Activated T-helper 17 cell treated with anti-CD3 and anti-CD28 coated beads, Interleukin-2, amount 50 U/mL, for 72 hours (primary cell): Measurements from ENCODE around the gene STARD9. TPM values are rescaled to one million over a fixed set of nuclear protein-coding genes. Genes with fewer than 3 reads are reported as not detected.
"Not testable (repeated sequence)": the region's sequence is repeated elsewhere in the genome, so short reads cannot be mapped to it uniquely, and the experiment has no call there.

Source experiments
- ATAC-seq: fragments of 150-1000 bp; cut with Tn5 transposase; replicated peaks from 2 replicates; pipeline ENCODE4 v1.10.0; 2021; ENCODE audit warnings: mild to moderate bottlenecking, moderate library complexity
- H3K27ac Mint-ChIP-seq: one replicate; pipeline ENCODE4 v1.8.0; 2022; ENCODE audit warnings: mixed read lengths
- H3K27me3 Mint-ChIP-seq: one replicate; pipeline ENCODE4 v1.8.0; 2022; ENCODE audit warnings: mixed read lengths
- H3K36me3 Mint-ChIP-seq: one replicate; pipeline ENCODE4 v1.8.0; 2022; ENCODE audit warnings: low read depth, mild to moderate bottlenecking, mixed read lengths
- H3K4me1 Mint-ChIP-seq: one replicate; pipeline ENCODE4 v1.8.0; 2022; ENCODE audit warnings: mixed read lengths
- H3K4me3 Mint-ChIP-seq: one replicate; pipeline ENCODE4 v1.8.0; 2022; ENCODE audit warnings: mild to moderate bottlenecking, mixed read lengths
- H3K9me3 Mint-ChIP-seq: one replicate; pipeline ENCODE4 v1.8.0; 2022; ENCODE audit warnings: mixed read lengths
- total RNA-seq, 2 donors: library from RNA; stranded (reverse); gene quantifications; one replicate each; pipeline ENCODE4 v1.2.3, GENCODE V29; 2022

STARD9 gene
- total RNA-seq, 2 donors from 2014 or later, result 9.5 to 10.9 TPM

DNA sequence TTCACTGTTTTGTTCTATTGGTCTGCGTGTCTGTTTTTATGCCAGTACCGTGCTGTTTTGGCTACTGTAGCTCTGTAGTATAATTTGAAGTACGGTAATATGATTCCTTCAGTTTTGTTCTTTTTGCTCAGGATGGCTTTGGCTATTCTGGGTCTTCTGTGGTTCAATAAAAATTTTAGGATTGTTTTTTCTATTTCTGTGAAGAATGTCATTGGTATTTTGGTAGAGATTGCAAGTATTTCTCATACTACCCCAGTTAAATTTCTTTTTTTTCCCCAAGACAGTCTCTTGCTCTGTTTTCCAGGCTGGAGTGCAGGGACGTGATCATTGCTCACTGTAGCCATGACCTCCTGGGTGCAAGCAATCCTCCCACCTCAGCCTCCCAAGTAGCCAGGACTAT, 53.4 kb downstream of the STARD9 start:
- Mint-ChIP-seq H3K4me3 (no peak overlapping the region), H3K27me3 (no peaks in the 10 kb centered on the region), H3K9me3 (no peaks in the 10 kb centered on the region), H3K36me3 (no peaks in the 10 kb centered on the region), H3K27ac (no peak overlapping the region), H3K4me1 (no peaks in the 10 kb centered on the region)
- no peak for ATAC-seq

DNA sequence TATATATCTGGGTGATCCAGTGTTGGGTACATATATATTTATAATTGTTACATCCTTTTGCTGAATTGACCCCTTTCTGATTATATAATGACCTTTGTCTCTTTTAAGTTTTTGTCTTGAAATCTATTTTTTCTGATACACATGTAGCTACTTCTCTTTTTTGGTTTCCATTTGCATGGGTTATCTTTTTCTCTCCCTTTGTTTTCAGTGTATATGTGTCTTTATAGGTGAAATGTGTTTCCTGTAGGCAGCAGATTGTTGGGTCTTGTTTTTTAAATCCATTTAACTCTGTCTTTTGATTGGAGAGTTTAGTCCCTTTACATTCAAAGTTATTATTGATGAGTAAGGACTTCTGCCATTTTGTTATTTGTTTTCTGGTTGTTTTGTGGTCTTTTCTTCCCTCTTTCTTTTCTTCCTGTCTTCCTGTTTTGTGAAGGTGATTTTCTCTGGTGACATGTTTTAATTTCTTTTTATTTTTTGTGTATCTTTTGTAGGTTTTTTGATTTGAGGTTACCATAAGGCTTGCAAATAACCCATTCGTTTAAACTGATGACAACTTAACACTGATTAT, 56.8 kb downstream of the STARD9 start:
- no peak overlapping the region for H3K4me3 Mint-ChIP-seq
- no peaks in the 10 kb centered on the region for H3K36me3 Mint-ChIP-seq
- no peaks in the 10 kb centered on the region for H3K27me3 Mint-ChIP-seq
- H3K27ac Mint-ChIP-seq, result no peak overlapping the region
- H3K9me3 Mint-ChIP-seq, result no peaks in the 10 kb centered on the region
- no peak for ATAC-seq
- no peaks in the 10 kb centered on the region for H3K4me1 Mint-ChIP-seq

DNA sequence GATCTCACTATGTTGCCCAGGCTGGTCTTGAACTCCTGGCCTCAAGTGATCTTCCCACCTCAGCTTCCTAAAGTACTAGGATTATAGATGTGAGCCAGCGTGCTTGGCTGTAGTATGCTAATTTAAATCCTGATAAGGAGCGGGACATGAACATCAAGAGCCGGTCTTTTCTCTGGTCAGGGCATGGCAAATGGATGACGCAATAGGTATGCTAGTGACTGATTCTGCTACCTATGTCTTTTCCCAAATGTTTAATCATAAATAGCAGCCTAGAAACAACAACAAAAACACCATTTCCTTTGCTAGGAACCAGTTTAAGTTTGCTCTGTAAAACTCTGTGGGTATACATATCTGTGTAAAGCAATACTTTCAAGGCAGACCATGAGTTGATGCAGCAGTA, 64.7 kb downstream of the STARD9 start:
- H3K4me3 Mint-ChIP-seq, result no peak overlapping the region
- peaks cover 15% of the 10 kb centered on the region for H3K36me3 Mint-ChIP-seq
- H3K27me3 Mint-ChIP-seq, result no peaks in the 10 kb centered on the region
- ATAC-seq, result no peak
- no peak overlapping the region for H3K27ac Mint-ChIP-seq
- H3K4me1 Mint-ChIP-seq, result no peaks in the 10 kb centered on the region
- no peaks in the 10 kb centered on the region for H3K9me3 Mint-ChIP-seq

DNA sequence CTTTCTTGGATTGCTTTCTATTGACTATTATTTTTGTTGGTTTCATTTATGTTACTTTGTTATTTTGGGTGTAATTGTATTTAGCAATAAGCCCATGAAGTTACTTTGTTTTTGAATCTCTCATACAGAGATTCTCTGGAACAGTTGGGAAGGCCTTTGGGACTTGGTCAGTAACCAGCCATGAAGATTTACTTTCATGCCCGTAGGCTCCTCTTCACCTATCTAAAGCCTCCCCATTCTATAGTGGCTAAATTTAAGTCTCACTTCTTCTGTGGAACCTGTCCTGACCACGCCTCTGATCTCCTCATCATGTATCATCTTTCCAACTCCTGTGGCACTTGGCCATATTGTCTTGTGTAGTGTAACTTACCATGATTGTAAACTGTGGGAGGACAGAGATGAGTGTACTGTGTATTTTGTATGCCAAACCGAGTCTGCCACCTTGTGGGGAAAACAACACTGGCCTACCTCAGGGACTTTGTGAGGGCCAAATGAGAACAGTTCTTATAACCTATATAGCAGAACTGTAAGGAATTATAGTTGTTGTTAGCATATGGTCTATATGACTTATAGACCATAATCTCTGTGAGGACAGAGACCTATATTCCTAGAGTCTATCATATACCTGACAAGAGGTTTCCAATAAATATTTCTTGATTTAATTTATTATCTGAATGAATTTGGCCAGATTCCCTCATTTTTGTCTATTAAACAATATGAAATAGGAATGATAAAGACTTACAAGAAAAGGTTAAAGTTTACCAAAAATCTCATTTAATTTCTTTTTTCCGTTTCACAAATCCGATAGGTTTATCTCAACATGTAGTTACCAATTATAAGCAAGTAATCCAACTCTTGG, 75.0 kb downstream of the STARD9 start:
- ATAC-seq, result peak; percentile 100
- H3K9me3 Mint-ChIP-seq, result no peaks in the 10 kb centered on the region
- H3K27me3 Mint-ChIP-seq, result no peaks in the 10 kb centered on the region
- H3K27ac Mint-ChIP-seq, result no peak overlapping the region
- H3K4me3 Mint-ChIP-seq, result no peak overlapping the region
- no peaks in the 10 kb centered on the region for H3K36me3 Mint-ChIP-seq
- peaks cover 4% of the 10 kb centered on the region for H3K4me1 Mint-ChIP-seq

DNA sequence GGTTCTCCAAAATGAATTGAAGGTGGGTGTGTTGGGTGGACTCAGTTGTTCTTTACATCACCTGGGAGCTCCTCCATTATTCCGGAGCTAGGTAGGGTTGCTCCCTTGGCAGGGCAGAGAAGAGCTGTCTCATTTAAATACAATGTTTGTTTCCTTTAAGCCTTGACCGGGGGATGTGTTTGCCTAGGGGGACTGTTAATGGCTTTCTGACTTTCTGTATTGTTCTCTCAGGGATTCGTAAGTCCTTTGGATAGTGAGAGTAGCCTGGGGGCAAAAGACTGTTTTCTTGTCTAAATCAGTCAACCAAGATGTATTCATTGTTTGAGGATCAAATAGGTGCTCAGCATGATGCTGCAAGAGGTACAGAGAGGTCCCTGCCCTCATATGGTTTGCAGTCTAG, 90.4 kb downstream of the STARD9 start:
- no peaks in the 10 kb centered on the region for H3K4me1 Mint-ChIP-seq
- H3K9me3 Mint-ChIP-seq, result no peaks in the 10 kb centered on the region
- no peak overlapping the region for H3K4me3 Mint-ChIP-seq
- peaks cover 14% of the 10 kb centered on the region for H3K36me3 Mint-ChIP-seq
- ATAC-seq, result no peak
- H3K27ac Mint-ChIP-seq, result no peak overlapping the region
- no peaks in the 10 kb centered on the region for H3K27me3 Mint-ChIP-seq

DNA sequence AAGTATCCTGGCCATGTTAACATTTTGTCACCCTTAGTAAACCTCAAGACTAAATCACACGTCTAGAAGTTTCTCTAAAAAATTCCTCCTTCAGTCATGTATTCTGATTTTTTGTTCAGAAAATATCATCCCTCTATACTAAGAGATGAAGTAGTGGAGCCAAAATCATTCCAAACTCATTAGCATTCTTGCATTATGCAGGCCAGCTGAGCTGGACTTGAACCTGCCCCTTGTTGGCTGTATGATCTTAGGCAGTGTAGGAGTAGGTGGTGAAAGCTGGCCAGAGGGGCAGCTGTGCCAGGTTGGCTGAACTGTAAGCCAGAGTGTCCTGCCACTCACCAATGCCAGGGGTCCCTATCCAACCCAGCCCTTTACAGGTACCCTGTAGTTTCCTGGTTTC, 92.4 kb downstream of the STARD9 start:
- no peak for ATAC-seq
- no peaks in the 10 kb centered on the region for H3K4me1 Mint-ChIP-seq
- H3K9me3 Mint-ChIP-seq, result no peaks in the 10 kb centered on the region
- H3K36me3 Mint-ChIP-seq, result peaks cover 14% of the 10 kb centered on the region
- H3K27me3 Mint-ChIP-seq, result no peaks in the 10 kb centered on the region
- H3K4me3 Mint-ChIP-seq, result no peak overlapping the region
- no peak overlapping the region for H3K27ac Mint-ChIP-seq

DNA sequence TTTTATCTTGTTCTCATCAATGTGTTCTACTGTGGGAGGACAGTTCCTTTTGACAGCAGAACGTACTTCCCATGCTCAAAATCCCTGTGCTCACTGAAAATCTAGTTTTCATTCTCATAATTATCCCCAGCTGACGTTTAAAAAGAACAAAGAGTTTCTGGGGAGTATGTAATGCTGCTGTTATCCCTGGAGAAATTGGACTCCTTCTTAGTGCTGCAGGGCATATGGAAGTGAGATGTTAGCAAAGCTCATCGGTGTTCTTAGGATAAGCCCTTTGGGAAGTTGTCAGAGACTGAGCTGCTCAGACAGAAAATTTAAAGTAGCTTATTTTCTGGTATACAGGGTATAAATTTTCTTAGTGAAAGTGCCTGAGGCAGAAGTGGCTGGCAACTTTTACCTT, 95.0 kb downstream of the STARD9 start:
- no peaks in the 10 kb centered on the region for H3K4me1 Mint-ChIP-seq
- H3K36me3 Mint-ChIP-seq, result peaks cover 4% of the 10 kb centered on the region
- H3K27ac Mint-ChIP-seq, result no peak overlapping the region
- no peaks in the 10 kb centered on the region for H3K9me3 Mint-ChIP-seq
- no peak for ATAC-seq
- H3K27me3 Mint-ChIP-seq, result no peaks in the 10 kb centered on the region
- no peak overlapping the region for H3K4me3 Mint-ChIP-seq

DNA sequence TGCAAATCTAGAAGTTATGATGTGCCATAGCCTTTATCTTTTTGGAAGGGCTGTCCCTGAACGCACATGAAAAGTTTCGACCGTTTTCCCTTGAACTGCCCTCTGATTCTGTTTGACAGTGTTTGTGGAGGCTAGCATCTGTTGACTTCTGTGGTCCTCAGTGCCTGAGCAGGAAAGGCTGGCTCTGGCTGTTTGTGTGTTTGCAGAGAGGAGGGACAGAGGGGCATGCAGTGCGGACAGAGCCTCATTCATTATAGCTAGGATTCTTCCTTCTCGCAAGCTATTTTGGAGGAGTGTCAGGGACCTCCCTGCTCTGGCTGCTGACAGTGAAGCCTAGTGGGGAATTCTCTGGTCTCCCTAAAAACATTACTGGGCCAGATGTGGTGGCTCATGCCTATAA, 97.0 kb downstream of the STARD9 start:
- Mint-ChIP-seq H3K27me3 (no peaks in the 10 kb centered on the region), H3K36me3 (no peaks in the 10 kb centered on the region), H3K4me1 (no peaks in the 10 kb centered on the region), H3K27ac (no peak overlapping the region), H3K4me3 (no peak overlapping the region), H3K9me3 (no peaks in the 10 kb centered on the region)
- no peak for ATAC-seq

DNA sequence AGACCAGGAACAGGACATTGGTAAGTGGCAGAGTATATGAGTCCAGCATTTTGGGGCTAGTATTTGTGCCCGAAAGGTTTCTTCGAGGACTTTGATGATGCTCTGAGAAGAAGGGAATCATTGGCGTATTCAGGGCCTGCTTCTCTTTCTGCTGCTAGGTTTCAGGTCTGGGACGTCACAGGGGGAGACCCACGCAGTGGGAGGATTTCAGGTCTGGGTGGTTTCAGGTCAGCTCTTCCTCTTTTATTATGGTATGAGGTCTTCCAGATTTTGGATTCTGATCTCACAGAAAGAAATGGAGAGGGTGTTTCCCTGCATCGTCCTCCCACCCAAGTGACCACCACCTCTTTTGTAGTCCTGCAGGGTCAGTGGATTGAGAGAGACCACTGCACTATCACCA, 99.1 kb downstream of the STARD9 start:
- no peaks in the 10 kb centered on the region for H3K27me3 Mint-ChIP-seq
- no peak overlapping the region for H3K27ac Mint-ChIP-seq
- H3K4me1 Mint-ChIP-seq, result no peaks in the 10 kb centered on the region
- ATAC-seq, result no peak
- H3K9me3 Mint-ChIP-seq, result no peaks in the 10 kb centered on the region
- H3K36me3 Mint-ChIP-seq, result no peaks in the 10 kb centered on the region
- H3K4me3 Mint-ChIP-seq, result no peak overlapping the region

DNA sequence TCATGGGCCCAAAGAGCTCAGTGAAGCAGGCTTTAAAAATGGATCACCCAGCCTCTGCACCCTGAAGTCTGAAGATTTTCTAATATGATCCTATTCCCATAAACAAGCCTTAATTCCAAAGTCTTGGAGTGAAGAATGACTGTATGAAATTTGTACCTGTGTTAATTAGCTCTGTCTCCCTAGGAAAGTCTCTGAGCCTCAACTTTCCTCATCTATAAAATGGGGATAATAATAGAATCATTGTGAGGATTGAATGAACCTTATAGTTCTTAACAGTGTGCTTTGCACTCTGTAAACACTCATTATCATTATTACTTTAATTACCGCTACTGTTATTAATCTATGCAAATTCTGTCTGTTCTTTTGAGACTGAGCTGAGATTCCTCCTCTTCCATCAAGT, 99.6 kb downstream of the STARD9 start:
- Mint-ChIP-seq H3K27ac (no peak overlapping the region), H3K27me3 (no peaks in the 10 kb centered on the region), H3K4me3 (no peak overlapping the region), H3K36me3 (peaks cover 4% of the 10 kb centered on the region), H3K4me1 (peaks cover 4% of the 10 kb centered on the region), H3K9me3 (no peaks in the 10 kb centered on the region)
- no peak for ATAC-seq

DNA sequence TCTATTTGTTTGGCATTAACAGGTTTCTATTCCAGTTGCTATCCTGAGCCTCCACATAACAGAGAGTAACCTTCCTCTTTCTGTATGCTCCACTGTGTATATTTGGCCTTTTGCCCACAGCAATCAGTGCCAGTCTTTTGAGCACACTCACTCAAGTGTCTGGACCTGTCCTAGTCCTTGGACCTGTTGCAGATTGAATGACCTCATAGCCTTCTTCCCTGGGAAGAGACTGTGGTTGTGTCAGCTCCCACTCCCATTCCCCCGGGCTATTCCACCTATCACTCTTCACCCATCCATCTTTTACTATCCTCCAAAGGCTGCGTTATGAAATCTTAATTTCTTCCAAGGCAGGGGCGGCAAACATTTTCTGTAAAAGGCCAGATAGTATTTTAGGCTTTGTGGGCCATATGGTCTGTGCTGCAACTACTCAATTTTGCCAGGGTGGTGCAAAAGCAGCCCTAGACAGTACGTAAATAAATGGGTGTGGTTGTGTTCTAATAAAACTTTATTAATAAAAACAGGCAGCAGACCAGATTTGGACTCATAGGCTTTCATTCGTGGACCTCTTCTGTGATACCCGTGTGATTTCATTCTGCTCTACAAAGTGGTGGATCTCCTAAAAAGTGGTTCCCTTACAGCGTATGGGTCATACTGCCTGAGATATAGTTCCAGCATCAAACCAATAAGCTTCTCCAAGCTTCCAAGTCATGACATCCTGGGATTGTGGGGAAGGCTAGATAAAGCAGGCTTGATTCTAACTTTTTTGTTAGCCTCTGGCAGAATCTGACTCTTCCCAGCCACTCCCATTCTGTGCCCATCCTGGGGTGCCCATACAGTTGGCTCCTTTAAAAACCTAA, 104.1 kb downstream of the STARD9 start:
- Mint-ChIP-seq H3K27ac (peak overlapping the region; percentile 62), H3K9me3 (no peaks in the 10 kb centered on the region), H3K4me3 (no peak overlapping the region)

DNA sequence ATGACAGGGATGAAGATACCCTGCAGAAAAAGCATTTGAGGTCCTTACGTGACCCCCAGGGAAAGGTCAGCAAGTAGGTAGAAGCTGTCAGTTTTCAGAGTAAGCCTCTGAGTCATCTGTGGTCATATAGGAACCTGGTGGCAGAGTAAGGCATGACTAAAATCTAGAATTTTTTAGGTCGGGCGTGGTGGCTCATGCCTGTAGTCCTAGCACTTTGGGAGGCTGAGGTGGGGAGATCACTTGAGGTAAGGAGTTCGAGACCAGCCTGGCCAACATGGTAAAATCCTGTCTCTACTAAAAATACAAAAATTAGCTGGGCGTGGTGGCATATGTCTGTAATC, 104.7 kb downstream of the STARD9 start:
- H3K36me3 Mint-ChIP-seq, result peaks cover 43% of the 10 kb centered on the region
- H3K27ac Mint-ChIP-seq, result peak overlapping the region; percentile 62
- H3K4me3 Mint-ChIP-seq, H3K4me1 Mint-ChIP-seq, H3K9me3 Mint-ChIP-seq, H3K27me3 Mint-ChIP-seq: not testable (repeated sequence)
- ATAC-seq, result peak; percentile 99

More for the DNA sequence above, 104.1 kb downstream of the STARD9 start:
- ATAC-seq, result peak; percentile 6
- Mint-ChIP-seq H3K4me1 (peaks cover 8% of the 10 kb centered on the region), H3K27me3 (no peaks in the 10 kb centered on the region), H3K36me3 (peaks cover 43% of the 10 kb centered on the region)

DNA sequence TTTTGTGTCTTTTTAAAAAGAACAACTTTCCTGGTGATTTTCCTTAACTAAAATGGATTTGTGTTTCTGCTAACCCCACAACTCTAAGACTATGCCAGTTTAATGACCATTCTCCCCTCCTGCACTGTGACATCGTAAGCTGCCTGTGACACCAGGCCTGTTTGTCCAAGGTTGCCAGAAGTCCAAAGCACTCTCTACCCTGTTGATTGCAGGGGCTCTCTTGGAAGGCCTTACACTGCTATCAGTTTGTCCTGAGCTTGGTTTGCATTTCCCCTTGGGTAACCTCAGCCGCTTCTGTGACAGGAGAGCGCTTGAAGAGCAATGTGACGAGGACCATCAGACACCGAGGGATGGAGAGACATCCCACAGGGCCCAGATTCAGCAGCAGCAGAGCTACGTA, 105.7 kb downstream of the STARD9 start:
- no peak for ATAC-seq

DNA sequence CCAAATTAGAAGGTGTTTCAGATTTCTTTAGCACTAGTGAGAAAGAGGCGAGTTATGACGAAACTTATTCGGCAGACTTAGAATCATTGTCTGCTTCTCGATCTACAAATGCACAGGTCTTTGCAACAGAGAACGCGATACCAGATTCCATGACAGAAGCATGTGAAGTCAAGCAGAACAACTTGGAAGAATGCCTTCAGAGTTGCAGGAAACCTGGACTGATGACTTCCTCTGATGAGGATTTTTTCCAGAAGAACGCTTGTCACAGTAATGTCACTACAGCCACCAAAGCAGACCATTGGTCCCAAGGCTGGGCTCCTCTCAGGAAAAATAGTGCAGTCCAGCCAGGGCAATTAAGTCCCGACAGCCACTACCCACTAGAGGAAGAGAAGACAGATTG, 110.9 kb downstream of the STARD9 start:
- H3K4me3 Mint-ChIP-seq, result no peak overlapping the region
- H3K4me1 Mint-ChIP-seq, result peaks cover 6% of the 10 kb centered on the region
- H3K9me3 Mint-ChIP-seq, result no peaks in the 10 kb centered on the region
- ATAC-seq, result no peak
- no peak overlapping the region for H3K27ac Mint-ChIP-seq
- H3K36me3 Mint-ChIP-seq, result peaks cover 26% of the 10 kb centered on the region
- H3K27me3 Mint-ChIP-seq, result no peaks in the 10 kb centered on the region

More for the DNA sequence above, 105.7 kb downstream of the STARD9 start:
- peaks cover 8% of the 10 kb centered on the region for H3K4me1 Mint-ChIP-seq
- peaks cover 43% of the 10 kb centered on the region for H3K36me3 Mint-ChIP-seq
- H3K27me3 Mint-ChIP-seq, result no peaks in the 10 kb centered on the region
- no peak overlapping the region for H3K27ac Mint-ChIP-seq
- no peak overlapping the region for H3K4me3 Mint-ChIP-seq
- H3K9me3 Mint-ChIP-seq, result no peaks in the 10 kb centered on the region

DNA sequence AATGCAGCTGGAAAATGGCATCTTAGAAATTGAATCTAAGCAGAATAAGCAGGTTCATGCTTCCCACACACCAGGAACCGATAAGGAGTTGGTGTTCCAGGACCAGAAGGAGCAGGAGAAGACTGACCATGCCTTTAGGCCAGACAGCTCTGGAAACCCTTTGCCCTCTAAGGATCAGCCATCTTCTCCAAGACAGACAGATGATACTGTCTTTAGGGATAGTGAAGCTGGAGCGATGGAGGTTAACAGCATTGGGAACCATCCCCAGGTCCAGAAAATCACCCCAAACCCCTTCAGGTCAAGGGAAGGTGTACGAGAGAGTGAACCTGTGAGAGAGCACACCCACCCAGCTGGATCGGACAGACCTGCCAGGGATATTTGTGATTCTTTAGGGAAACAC, 112.3 kb downstream of the STARD9 start:
- H3K4me1 Mint-ChIP-seq, result peaks cover 8% of the 10 kb centered on the region
- H3K4me3 Mint-ChIP-seq, result no peak overlapping the region
- no peak overlapping the region for H3K27ac Mint-ChIP-seq
- ATAC-seq, result no peak
- H3K9me3 Mint-ChIP-seq, result no peaks in the 10 kb centered on the region
- H3K36me3 Mint-ChIP-seq, result peaks cover 14% of the 10 kb centered on the region
- no peaks in the 10 kb centered on the region for H3K27me3 Mint-ChIP-seq
